Measurements from ENCODE around the gene SH3BP5L.

The SH3BP5L gene

GRCh38 chr1:248825909-248826760 lies at the start of gene SH3BP5L:
TSS of gene SH3BP5L (minus strand) at chr1:248825915. CDS start at chr1:248824935, 980 bp downstream.
- Histone ChIP-seq H3K27me3 (ENCODE audit: control insufficient read depth in 1 of 2, insufficient read depth in 2 of 2, low read length in 2 of 2) (no peaks in the 10 kb centered on the region), H3K4me3 (ENCODE audit: low read length in 2 of 2) (peak within 1 kb of the TSS; percentile 96 to 97), H3K9ac (ENCODE audit: low read length in 2 of 2) (peak within 1 kb of the TSS; percentile 95 to 97), H3K27ac (ENCODE audit: low read length) (peak within 1 kb of the TSS; percentile 95), H3K36me3 (ENCODE audit: control insufficient read depth in 2 of 2, insufficient read depth in 2 of 2, low read length in 2 of 2) (peaks cover 0 to 11% of the 10 kb centered on the region in 2 donors), H3K9me3 (ENCODE audit: control insufficient read depth in 2 of 2, low read length in 2 of 2) (no peaks in the 10 kb centered on the region), H3K4me1 (ENCODE audit: control insufficient read depth, insufficient read depth, low read length) (peaks cover 48% of the 10 kb centered on the region)

DNA sequence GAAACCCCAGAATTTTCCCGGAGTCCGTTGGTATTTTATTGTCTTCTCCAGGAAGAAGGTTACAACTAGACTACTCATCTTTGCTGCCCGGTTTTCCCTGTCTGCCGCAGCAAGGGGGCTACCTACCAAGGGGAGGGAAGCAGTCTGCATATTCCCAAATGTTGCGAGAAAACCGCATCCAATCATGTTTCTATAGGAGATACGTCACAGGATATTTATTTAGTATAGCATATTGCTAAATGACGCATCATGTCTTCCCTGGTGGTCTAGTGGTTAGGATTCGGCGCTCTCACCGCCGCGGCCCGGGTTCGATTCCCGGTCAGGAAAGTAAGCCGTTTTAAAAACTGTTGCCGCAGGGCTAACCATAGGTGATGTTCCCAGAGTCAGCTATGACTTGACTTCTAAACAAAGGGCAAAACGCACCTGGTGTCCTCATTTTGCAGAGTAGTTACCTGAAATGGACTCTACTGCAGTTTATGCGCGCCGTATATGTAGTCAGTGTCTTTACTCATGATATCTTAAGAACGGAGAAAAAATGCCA lies 48.3 kb upstream of the SH3BP5L start:
- peak overlapping the region; percentile 89 to 97 for H3K9ac ChIP-seq (ENCODE audit: low read length in 2 of 2)
- no peaks in the 10 kb centered on the region for H3K9me3 ChIP-seq (ENCODE audit: control insufficient read depth in 2 of 2, low read length in 2 of 2)
- H3K4me1 ChIP-seq (ENCODE audit: control insufficient read depth, insufficient read depth, low read length), result peaks cover 6% of the 10 kb centered on the region
- no peaks in the 10 kb centered on the region for H3K27me3 ChIP-seq (ENCODE audit: control insufficient read depth in 1 of 2, insufficient read depth in 2 of 2, low read length in 2 of 2)
- peak overlapping the region; percentile 97 for H3K27ac ChIP-seq (ENCODE audit: low read length)
- peak overlapping the region; percentile 85 to 88 for H3K4me3 ChIP-seq (ENCODE audit: low read length in 2 of 2)
- no peaks in the 10 kb centered on the region for H3K36me3 ChIP-seq (ENCODE audit: control insufficient read depth in 2 of 2, insufficient read depth in 2 of 2, low read length in 2 of 2)

- Histone ChIP-seq H3K9me3 (ENCODE audit: control insufficient read depth in 2 of 2, low read length in 2 of 2) (no peaks in the 10 kb centered on the region), H3K27me3 (ENCODE audit: control insufficient read depth in 1 of 2, insufficient read depth in 2 of 2, low read length in 2 of 2) (no peaks in the 10 kb centered on the region)
Observed at GRCh38 chr1:248873409-248873992, 47.8 kb upstream of the SH3BP5L start.

GRCh38 chr1:248872752-248873408 lies 47.2 kb upstream of the SH3BP5L start:
- Histone ChIP-seq H3K9me3 (ENCODE audit: control insufficient read depth in 2 of 2, low read length in 2 of 2) (no peaks in the 10 kb centered on the region), H3K9ac (ENCODE audit: low read length in 2 of 2) (peak overlapping the region; percentile 89 to 97), H3K27ac (ENCODE audit: low read length) (peak overlapping the region; percentile 97), H3K36me3 (ENCODE audit: control insufficient read depth in 2 of 2, insufficient read depth in 2 of 2, low read length in 2 of 2) (no peaks in the 10 kb centered on the region), H3K4me3 (ENCODE audit: low read length in 2 of 2) (peak overlapping the region; percentile 85 to 88), H3K4me1 (ENCODE audit: control insufficient read depth, insufficient read depth, low read length) (peaks cover 7% of the 10 kb centered on the region), H3K27me3 (ENCODE audit: control insufficient read depth in 1 of 2, insufficient read depth in 2 of 2, low read length in 2 of 2) (no peaks in the 10 kb centered on the region)

More at GRCh38 chr1:248873409-248873992, 47.8 kb upstream of the SH3BP5L start:
- Histone ChIP-seq H3K4me1 (ENCODE audit: control insufficient read depth, insufficient read depth, low read length) (peaks cover 6% of the 10 kb centered on the region), H3K4me3 (ENCODE audit: low read length in 2 of 2) (peak overlapping the region; percentile 85 to 88), H3K27ac (ENCODE audit: low read length) (peak overlapping the region; percentile 97), H3K36me3 (ENCODE audit: control insufficient read depth in 2 of 2, insufficient read depth in 2 of 2, low read length in 2 of 2) (no peaks in the 10 kb centered on the region), H3K9ac (ENCODE audit: low read length in 2 of 2) (peak overlapping the region; percentile 89 to 97)

GRCh38 chr1:248871837-248872401 lies 46.2 kb upstream of the SH3BP5L start:
- H3K4me1 ChIP-seq (ENCODE audit: control insufficient read depth, insufficient read depth, low read length), result peaks cover 8% of the 10 kb centered on the region
- H3K36me3 ChIP-seq (ENCODE audit: control insufficient read depth in 2 of 2, insufficient read depth in 2 of 2, low read length in 2 of 2), result no peaks in the 10 kb centered on the region
- no peak overlapping the region for H3K9ac ChIP-seq (ENCODE audit: low read length in 2 of 2)
- no peaks in the 10 kb centered on the region for H3K27me3 ChIP-seq (ENCODE audit: control insufficient read depth in 1 of 2, insufficient read depth in 2 of 2, low read length in 2 of 2)
- no peak overlapping the region for H3K27ac ChIP-seq (ENCODE audit: low read length)
- H3K4me3 ChIP-seq (ENCODE audit: low read length in 2 of 2), result no peak overlapping the region
- H3K9me3 ChIP-seq (ENCODE audit: control insufficient read depth in 2 of 2, low read length in 2 of 2), result no peaks in the 10 kb centered on the region

DNA sequence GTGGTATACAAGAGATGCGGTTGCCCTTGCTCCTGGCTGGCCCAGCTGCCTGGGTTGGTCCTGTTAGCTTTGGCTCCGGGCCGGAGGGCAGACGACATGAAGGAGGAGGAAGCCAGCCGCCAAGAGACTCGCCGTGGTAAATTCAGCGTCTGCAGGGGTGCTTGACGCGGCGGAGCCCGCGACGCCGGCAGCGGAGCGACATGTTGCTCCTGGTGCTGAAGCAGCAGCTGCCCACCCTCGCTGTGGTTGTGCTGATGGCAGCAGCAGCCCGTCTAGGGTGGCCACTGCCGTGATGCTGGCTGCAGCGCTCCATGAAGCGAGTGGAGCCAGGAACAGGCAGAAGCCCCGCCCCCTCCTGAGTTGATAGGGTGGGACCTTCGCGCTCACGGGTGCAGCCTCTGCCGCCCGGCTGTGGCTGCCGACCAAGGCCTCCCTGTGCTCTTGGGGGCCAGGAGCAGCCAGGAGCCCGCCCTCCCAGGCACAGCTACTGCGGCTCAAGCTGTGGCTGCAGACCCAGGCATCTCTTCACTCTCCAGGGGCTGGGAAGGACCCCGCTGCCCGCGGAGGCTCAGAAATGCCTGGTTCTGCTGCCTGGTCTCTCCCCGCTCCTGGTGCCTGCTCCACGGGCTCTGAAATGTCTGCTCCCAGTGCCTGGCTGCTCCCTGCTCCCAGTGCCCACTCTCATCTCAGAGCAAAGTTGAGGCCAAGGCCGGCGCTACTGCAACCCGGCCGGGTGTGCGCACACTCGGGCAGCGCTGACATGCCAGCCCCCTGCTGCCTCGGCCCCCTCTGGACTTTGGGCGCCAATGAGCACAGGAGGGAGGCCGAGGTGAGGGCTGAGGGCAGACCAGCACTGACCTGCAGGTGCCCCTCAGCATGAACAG lies 37.5 kb upstream of the SH3BP5L start:
- H3K27me3 ChIP-seq (ENCODE audit: control insufficient read depth in 1 of 2, insufficient read depth in 2 of 2, low read length in 2 of 2), result no peaks in the 10 kb centered on the region
- H3K27ac ChIP-seq (ENCODE audit: low read length), result peak overlapping the region; percentile 31
- peaks cover 25% of the 10 kb centered on the region for H3K4me1 ChIP-seq (ENCODE audit: control insufficient read depth, insufficient read depth, low read length)
- H3K9ac ChIP-seq (ENCODE audit: low read length in 2 of 2), result peak overlapping the region; percentile 21 to 58
- peak overlapping the region; percentile 74 to 79 for H3K4me3 ChIP-seq (ENCODE audit: low read length in 2 of 2)
- no peaks in the 10 kb centered on the region for H3K9me3 ChIP-seq (ENCODE audit: control insufficient read depth in 2 of 2, low read length in 2 of 2)
- no peaks in the 10 kb centered on the region for H3K36me3 ChIP-seq (ENCODE audit: control insufficient read depth in 2 of 2, insufficient read depth in 2 of 2, low read length in 2 of 2)

GRCh38 chr1:248862695-248862997 lies 36.9 kb upstream of the SH3BP5L start:
- no peaks in the 10 kb centered on the region for H3K27me3 ChIP-seq (ENCODE audit: control insufficient read depth in 1 of 2, insufficient read depth in 2 of 2, low read length in 2 of 2)
- H3K9me3 ChIP-seq (ENCODE audit: control insufficient read depth in 2 of 2, low read length in 2 of 2), result no peaks in the 10 kb centered on the region
- H3K4me1 ChIP-seq (ENCODE audit: control insufficient read depth, insufficient read depth, low read length), result peaks cover 29% of the 10 kb centered on the region
- H3K36me3 ChIP-seq (ENCODE audit: control insufficient read depth in 2 of 2, insufficient read depth in 2 of 2, low read length in 2 of 2), result no peaks in the 10 kb centered on the region
- H3K4me3 ChIP-seq (ENCODE audit: low read length in 2 of 2), result peak overlapping the region; percentile 74 to 79
- peak overlapping the region; percentile 31 for H3K27ac ChIP-seq (ENCODE audit: low read length)
- peak overlapping the region; percentile 21 to 58 for H3K9ac ChIP-seq (ENCODE audit: low read length in 2 of 2)

DNA sequence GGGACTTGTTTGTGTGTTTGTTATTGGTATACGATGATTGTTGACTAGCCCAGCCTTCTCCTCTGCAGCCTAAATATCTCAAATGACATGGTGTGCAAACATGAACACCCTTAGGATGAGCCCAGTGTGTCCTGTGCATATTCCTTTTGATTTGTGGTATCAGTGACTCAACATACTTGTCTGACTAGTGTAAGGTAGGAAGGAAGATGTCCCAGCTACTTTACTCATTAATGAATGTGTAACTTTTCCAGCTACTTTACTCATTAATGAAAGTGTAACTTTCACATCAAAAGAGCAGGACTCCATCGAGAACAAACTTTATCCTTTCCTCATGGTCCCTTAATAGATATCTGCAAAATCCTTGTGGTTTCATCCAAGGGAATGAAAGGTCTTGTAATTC lies 35.9 kb upstream of the SH3BP5L start:
- Histone ChIP-seq H3K9me3 (ENCODE audit: control insufficient read depth in 2 of 2, low read length in 2 of 2) (no peaks in the 10 kb centered on the region), H3K9ac (ENCODE audit: low read length in 2 of 2) (no peak overlapping the region), H3K4me3 (ENCODE audit: low read length in 2 of 2) (no peak overlapping the region), H3K4me1 (ENCODE audit: control insufficient read depth, insufficient read depth, low read length) (peaks cover 34% of the 10 kb centered on the region), H3K27me3 (ENCODE audit: control insufficient read depth in 1 of 2, insufficient read depth in 2 of 2, low read length in 2 of 2) (no peaks in the 10 kb centered on the region), H3K27ac (ENCODE audit: low read length) (no peak overlapping the region), H3K36me3 (ENCODE audit: control insufficient read depth in 2 of 2, insufficient read depth in 2 of 2, low read length in 2 of 2) (no peaks in the 10 kb centered on the region)

GRCh38 chr1:248860007-248860406 lies 34.3 kb upstream of the SH3BP5L start:
- H3K4me3 ChIP-seq (ENCODE audit: low read length in 2 of 2), result peak overlapping the region in 1 of 2 donors; percentile 84
- H3K9me3 ChIP-seq (ENCODE audit: control insufficient read depth in 2 of 2, low read length in 2 of 2), result no peaks in the 10 kb centered on the region
- peaks cover 36% of the 10 kb centered on the region for H3K4me1 ChIP-seq (ENCODE audit: control insufficient read depth, insufficient read depth, low read length)
- peak overlapping the region; percentile 88 for H3K27ac ChIP-seq (ENCODE audit: low read length)
- no peaks in the 10 kb centered on the region for H3K27me3 ChIP-seq (ENCODE audit: control insufficient read depth in 1 of 2, insufficient read depth in 2 of 2, low read length in 2 of 2)
- H3K9ac ChIP-seq (ENCODE audit: low read length in 2 of 2), result peak overlapping the region in 1 of 2 donors; percentile 94
- H3K36me3 ChIP-seq (ENCODE audit: control insufficient read depth in 2 of 2, insufficient read depth in 2 of 2, low read length in 2 of 2), result peaks cover 0 to 4% of the 10 kb centered on the region in 2 donors
